Measurements from ENCODE around the gene HOPX. TPM values are rescaled to one million over a fixed set of nuclear protein-coding genes. Genes with fewer than 3 reads are reported as not detected.

Gene HOPX
- total and polyA plus RNA-seq, 4 donors = 144 to 792 (median 590) TPM

GRCh38 chr4:56653461-56654237, 27.4 kb downstream of the HOPX start:
- 28 to 53% methylated on average over 1 of the region's 1 CpG for WGBS, 2 donors
- no peaks in the 10 kb centered on the region for H3K9me3 ChIP-seq (ENCODE audit: control insufficient read depth in 4 of 4, insufficient read depth in 3 of 4, low read length in 3 of 4)
- no peak overlapping the region for H3K9ac ChIP-seq (ENCODE audit: insufficient read depth in 1 of 2, low read length in 2 of 2)
- ATAC-seq (ENCODE audit: insufficient read depth, low FRiP score) (no peak), DNase-seq (peak in 1 of 3 donors; percentile 11)
- H3K4me3 ChIP-seq = no peak overlapping the region
- H3K27me3 ChIP-seq (ENCODE audit: control insufficient read depth in 3 of 3, insufficient read depth in 3 of 3, low read length in 2 of 3) = peaks cover 0 to 19% (median 13%) of the 10 kb centered on the region in 3 donors
- peaks cover 0 to 21% (median 4%) of the 10 kb centered on the region in 5 donors for H3K4me1 ChIP-seq (ENCODE audit: control insufficient read depth in 5 of 5, insufficient read depth in 5 of 5, low read length in 5 of 5)
- H3K27ac ChIP-seq (ENCODE audit: low read depth in 1 of 2, low read length in 1 of 2) = no peak overlapping the region
- peaks cover 0 to 4% (median 0%) of the 10 kb centered on the region in 4 donors for H3K36me3 ChIP-seq (ENCODE audit: control insufficient read depth in 4 of 4, insufficient read depth in 4 of 4, low read length in 4 of 4)
- no peak for TF ChIP-seq CTCF (IDR thresholded peaks at IDR 0.05; ENCODE audit: control extremely low read depth, extremely low read depth)

GRCh38 chr4:56652196-56652595, 28.9 kb downstream of the HOPX start:
- no peak for ATAC-seq (ENCODE audit: insufficient read depth, low FRiP score)
- 95 to 96% methylated on average over 3 of the region's 3 CpGs for WGBS, 2 donors

GRCh38 chr4:56651056-56651350, 30.1 kb downstream of the HOPX start:
- peaks cover 0 to 4% (median 0%) of the 10 kb centered on the region in 3 donors for H3K27me3 ChIP-seq (ENCODE audit: control insufficient read depth in 3 of 3, insufficient read depth in 3 of 3, low read length in 2 of 3)
- 91 to 94% methylated on average over 1 of the region's 1 CpG for WGBS, 2 donors
- ATAC-seq (ENCODE audit: insufficient read depth, low FRiP score) = no peak

More at GRCh38 chr4:56652196-56652595, 28.9 kb downstream of the HOPX start:
- Histone ChIP-seq H3K4me3 (no peak overlapping the region), H3K9ac (ENCODE audit: insufficient read depth in 1 of 2, low read length in 2 of 2) (no peak overlapping the region), H3K27me3 (ENCODE audit: control insufficient read depth in 3 of 3, insufficient read depth in 3 of 3, low read length in 2 of 3) (peaks cover 0 to 11% (median 7%) of the 10 kb centered on the region in 3 donors), H3K4me1 (ENCODE audit: control insufficient read depth in 5 of 5, insufficient read depth in 5 of 5, low read length in 5 of 5) (peaks cover 0 to 19% (median 4%) of the 10 kb centered on the region in 5 donors), H3K36me3 (ENCODE audit: control insufficient read depth in 4 of 4, insufficient read depth in 4 of 4, low read length in 4 of 4) (peaks cover 0 to 6% (median 0%) of the 10 kb centered on the region in 4 donors), H3K27ac (ENCODE audit: low read depth in 1 of 2, low read length in 1 of 2) (no peak overlapping the region), H3K9me3 (ENCODE audit: control insufficient read depth in 4 of 4, insufficient read depth in 3 of 4, low read length in 3 of 4) (no peaks in the 10 kb centered on the region)
- DNase-seq = no peak
- TF ChIP-seq CTCF (IDR thresholded peaks at IDR 0.05; ENCODE audit: control extremely low read depth, extremely low read depth) = no peak

More at GRCh38 chr4:56651056-56651350, 30.1 kb downstream of the HOPX start:
- Histone ChIP-seq H3K4me3 (no peak overlapping the region), H3K9me3 (ENCODE audit: control insufficient read depth in 4 of 4, insufficient read depth in 3 of 4, low read length in 3 of 4) (no peaks in the 10 kb centered on the region), H3K4me1 (ENCODE audit: control insufficient read depth in 5 of 5, insufficient read depth in 5 of 5, low read length in 5 of 5) (peaks cover 0 to 16% (median 4%) of the 10 kb centered on the region in 5 donors), H3K9ac (ENCODE audit: insufficient read depth in 1 of 2, low read length in 2 of 2) (no peak overlapping the region), H3K27ac (ENCODE audit: low read depth in 1 of 2, low read length in 1 of 2) (no peak overlapping the region), H3K36me3 (ENCODE audit: control insufficient read depth in 4 of 4, insufficient read depth in 4 of 4, low read length in 4 of 4) (peaks cover 0 to 6% (median 0%) of the 10 kb centered on the region in 4 donors)
- no peak for DNase-seq
- no peak for TF ChIP-seq CTCF (IDR thresholded peaks at IDR 0.05; ENCODE audit: control extremely low read depth, extremely low read depth)
